Middle frontal gyrus (tissue), 1 donor: ENCODE data around the gene ICAM1.
A peak's percentile ranks its signal among the peaks of the same experiment; 100 is the strongest.
"Not testable (repeated sequence)": the region's sequence is repeated elsewhere in the genome, so short reads cannot be mapped to it uniquely, and the experiment has no call there.

Experiments used
- DNase-seq: peaks from one replicate; pipeline ENCODE4 v3.0.0-alpha.2; 2015; ENCODE audit warnings: low spot score; ENCODE audit errors: extremely low spot score

Gene ICAM1

DNA sequence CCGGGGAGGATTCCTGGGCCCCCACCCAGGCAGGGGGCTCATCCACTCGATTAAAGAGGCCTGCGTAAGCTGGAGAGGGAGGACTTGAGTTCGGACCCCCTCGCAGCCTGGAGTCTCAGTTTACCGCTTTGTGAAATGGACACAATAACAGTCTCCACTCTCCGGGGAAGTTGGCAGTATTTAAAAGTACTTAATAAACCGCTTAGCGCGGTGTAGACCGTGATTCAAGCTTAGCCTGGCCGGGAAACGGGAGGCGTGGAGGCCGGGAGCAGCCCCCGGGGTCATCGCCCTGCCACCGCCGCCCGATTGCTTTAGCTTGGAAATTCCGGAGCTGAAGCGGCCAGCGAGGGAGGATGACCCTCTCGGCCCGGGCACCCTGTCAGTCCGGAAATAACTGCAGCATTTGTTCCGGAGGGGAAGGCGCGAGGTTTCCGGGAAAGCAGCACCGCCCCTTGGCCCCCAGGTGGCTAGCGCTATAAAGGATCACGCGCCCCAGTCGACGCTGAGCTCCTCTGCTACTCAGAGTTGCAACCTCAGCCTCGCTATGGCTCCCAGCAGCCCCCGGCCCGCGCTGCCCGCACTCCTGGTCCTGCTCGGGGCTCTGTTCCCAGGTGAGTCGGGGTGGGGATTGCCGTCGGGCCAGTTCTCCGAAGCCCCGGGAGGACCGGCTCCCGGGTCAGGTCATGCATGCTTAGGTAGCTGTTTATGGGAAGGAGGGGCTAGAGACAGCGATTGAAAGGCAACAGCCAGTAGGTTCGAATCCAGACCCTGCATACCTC lies at the start of gene ICAM1:
Gene ICAM1 (plus strand): TSS at position 505 of the 779 bp plus-strand sequence. CDS start 40 bp downstream, at position 545.
- DNase-seq = no peak

- no peak for DNase-seq
These were observed 48.6 kb upstream of the ICAM1 start for GRCh38 chr19:10222201-10222890.

- no peak for DNase-seq
These were observed 47.3 kb upstream of the ICAM1 start for GRCh38 chr19:10223488-10224213.

DNA sequence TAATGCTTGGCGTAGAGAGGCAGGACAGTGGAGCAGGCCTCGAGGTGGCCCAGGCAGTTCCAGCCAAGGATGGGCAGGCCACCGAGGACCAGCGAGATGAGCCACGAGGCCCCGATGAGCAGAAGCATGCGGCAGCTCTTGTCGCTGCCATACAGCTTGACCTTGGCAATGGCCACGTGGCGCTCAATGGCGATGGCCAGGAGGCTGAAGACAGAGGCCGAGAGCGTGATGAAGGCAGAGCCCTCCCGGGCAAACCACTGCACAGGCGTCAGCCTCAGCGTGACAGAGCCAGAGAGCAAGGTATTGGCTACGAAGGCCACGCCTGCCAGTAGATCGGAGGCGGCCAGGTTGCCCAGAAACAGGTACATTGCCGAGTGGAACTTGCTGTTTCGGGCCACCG lies 46.6 kb upstream of the ICAM1 start:
- no peak for DNase-seq

DNA sequence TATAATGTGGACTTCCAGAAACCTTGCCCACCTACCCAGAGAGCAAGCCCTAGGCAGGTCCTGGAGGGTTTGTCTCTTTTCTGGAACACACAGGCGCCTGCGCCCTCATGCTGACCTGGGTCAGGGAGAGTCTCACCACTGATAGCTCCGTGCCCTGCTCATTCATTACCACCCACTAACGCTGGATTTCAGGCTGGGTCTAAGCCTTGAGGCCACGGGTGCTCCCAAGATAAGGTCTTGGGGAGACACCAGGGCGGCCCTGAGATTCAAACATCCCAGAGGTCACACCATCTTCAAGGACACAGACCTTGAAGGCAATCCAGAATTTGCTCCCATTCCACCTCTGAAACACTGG lies 44.9 kb upstream of the ICAM1 start:
- DNase-seq = no peak

DNA sequence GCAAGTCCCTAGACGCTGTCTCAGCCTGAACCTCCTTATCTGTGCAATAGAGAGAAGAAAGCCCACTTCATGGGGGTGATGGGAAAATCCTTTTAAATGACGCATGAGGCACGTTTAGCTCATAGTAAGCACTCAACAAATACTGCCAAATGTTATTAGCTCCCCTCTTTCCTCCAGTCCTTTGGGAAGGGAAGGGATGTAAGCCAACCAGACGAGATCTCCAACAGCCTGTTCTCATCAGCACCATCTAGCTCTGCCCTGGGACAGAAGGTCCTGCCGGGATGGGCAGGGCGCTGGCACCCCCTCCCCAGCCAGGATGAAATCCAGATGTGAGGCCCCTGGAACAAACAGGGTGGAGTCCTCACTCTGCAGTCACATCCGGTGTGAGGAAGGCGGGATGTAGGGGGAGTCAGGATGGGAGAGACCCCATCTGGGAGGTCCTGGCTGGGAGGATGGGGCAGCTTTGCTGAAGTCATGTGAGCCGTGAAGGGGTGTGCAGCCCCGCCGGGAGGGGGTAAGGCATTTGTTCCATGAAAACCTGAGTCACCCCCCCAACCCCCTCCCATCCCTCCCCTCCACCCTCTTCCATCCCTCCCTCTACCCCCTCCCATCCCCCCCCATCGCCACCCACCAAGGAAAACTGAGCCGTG lies 44.4 kb upstream of the ICAM1 start:
- DNase-seq = no peak

GRCh38 chr19:10227026-10227971 lies 43.6 kb upstream of the ICAM1 start:
- DNase-seq = peak; percentile 83

GRCh38 chr19:10228393-10228792 lies 42.5 kb upstream of the ICAM1 start:
- DNase-seq = no peak

- DNase-seq = no peak
These were observed 42.0 kb upstream of the ICAM1 start for GRCh38 chr19:10228920-10229319.

- no peak for DNase-seq
These were observed 40.6 kb upstream of the ICAM1 start for GRCh38 chr19:10230173-10230860.

DNA sequence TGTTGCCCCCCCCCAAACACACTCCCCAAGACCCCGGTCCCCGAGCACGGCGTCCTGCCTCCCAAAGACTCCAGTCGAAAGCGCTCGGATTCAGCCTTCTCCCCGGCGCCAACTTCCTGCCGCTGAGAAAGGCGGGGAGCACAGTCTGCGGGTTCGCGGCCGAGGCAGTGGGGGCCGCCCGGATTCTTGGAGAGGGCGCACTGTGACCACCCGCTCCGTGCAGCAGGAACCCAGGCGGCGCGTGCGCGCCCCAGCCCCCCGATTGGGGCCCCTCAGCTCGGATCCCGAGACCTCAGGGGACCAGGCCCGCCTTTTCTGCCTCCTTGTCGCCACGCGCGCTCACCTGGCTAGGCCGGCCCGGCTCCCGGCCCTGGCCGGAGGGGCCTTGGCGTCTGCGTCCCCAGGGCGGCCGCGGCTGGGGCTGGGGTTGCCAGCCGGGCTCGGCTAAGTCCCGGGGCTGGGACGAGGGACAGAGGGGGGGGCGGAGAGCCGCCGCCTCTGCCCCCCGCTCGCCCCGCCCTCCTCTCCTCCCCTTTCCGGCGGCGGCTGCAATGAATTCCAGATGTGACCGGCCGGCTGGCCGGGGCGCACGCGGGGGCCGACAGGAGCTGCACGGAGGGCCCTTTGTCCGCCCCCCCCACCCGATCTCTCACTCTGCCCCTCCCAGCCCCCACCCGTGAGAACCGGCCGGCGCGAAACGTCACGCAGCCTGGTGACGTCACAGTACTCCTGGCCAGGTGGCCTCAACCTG lies 39.9 kb upstream of the ICAM1 start, which contains the start of gene S1PR2:
Gene S1PR2 (minus strand): TSS at position 471 of the 751 bp plus-strand sequence. CDS start 6,426 bp downstream, outside the sequence.
- no peak for DNase-seq

DNA sequence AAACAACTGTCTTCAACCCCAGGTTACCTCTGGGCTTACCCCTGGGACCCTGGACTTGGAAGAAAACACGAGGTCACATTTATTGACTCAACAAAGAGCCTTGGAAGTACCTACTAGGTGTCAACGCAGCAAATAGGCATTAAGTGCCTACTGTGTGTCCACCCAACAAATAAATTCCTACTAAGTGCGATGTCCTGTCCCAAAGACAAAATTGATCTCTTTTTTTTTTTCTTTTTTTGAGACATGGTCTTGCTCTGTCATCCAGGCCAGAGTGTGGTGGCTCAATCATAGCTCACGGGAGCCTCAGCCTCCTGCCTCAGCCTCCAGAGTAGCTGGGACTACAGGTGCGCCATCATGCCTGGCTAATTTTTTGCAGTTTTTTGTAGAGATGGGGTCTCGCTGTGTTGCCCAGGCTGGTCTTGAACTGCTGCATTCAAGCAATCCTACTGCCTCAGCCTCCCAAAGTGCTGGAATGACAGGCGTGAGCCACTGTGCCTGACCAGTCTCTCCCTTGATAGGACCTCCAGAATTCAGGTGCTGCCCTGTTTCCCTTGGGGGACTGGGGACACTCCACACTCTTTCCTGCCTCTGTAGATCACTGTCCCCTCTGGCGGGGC lies 39.2 kb upstream of the ICAM1 start:
- DNase-seq = no peak

- DNase-seq = no peak
These were observed 37.0 kb upstream of the ICAM1 start for GRCh38 chr19:10233946-10234345.

DNA sequence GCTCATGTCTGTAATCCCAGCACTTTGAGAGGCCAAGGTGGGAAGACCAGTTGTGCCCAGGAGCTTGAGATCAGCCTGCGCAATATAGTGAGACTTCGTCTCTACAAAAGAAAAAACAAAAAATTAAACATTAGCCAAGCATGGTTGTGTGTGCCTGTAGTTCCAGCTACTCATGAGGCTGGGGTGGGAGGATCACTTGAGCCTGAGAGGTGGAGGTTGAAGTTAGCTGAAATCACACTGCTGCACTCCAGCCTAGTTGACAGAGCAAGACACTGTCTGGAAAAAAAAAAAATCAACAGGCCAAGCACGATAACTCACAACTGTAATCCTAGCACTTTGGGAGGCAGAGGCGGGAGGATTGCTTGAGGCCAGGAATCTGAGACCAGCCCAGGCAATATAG lies 35.9 kb upstream of the ICAM1 start:
- DNase-seq = no peak

GRCh38 chr19:10235409-10235808 lies 35.5 kb upstream of the ICAM1 start:
- DNase-seq = not testable (repeated sequence)

- no peak for DNase-seq
These were observed 33.2 kb upstream of the ICAM1 start for GRCh38 chr19:10237702-10238101.

DNA sequence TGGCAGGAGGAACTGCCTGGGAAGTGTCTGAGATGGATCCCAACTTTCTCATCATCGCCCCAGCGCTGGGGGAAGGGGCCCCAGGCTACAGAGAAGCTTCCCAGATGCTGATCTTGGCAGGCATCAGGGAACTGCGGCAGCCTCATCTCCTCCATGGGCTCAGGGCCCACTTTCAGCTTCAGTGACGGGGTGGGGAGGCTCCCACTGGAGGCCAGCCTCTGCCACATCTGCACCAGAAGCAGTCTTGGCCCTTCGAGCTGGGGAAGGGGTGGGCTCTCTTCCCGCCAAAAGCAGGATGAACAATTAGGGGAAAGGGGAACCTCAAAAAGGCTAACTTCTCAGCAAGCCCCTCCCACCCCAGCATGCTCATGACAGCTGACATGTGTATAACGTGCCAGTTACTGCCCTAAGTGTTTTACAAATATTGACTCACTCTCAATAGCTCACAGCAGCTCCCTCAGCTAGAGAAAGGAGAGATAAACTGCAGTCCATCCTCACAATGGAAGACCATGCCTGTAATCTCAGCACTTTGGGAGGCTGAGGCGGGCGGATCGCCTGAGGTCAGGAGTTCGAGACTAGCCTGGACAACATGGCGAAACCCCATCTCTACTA lies 32.6 kb upstream of the ICAM1 start:
- no peak for DNase-seq

GRCh38 chr19:10241826-10242449 lies 29.0 kb upstream of the ICAM1 start:
- not testable (repeated sequence) for DNase-seq
